ENCODE measurements around the gene SYTL1. TPM values are rescaled to one million over a fixed set of nuclear protein-coding genes. Genes with fewer than 3 reads are reported as not detected.
A peak's percentile ranks its signal among the peaks of the same experiment; 100 is the strongest.

SYTL1 gene
- total and polyA plus RNA-seq, 4 experiments from 2014 or later: 99.7 to 158 (median 144) TPM

DNA sequence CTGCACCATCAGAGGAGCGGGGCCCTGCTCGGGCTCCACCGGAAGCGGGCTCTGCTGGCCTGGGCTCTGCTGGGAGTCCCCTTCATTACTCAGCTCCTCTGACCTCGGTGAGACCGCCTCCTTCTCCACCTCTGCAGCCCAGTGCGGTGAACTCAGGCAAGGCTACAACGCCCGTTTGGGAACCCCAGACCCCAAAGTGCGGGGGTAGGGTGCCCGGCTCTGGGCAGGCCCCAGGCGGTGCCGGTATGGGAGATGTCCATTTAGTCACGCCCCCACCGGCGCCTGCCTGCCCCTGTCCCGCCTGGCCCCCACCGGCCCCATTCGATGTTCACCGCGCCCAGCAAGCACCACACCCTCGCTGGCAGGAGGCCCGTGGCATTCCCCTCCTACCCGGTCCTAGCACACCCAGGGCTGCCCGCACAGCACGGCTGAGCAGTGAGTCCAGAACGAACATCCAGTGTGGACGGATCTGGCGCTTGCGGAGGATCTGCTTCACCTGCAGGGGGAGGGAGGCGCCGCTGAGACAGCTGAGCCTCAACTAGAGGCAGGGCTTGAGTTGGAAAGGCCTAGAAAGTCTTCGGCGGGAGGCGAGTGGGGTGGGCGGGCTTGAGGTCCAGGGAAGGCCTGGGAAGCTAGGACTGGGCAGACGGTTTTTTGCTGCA is 14.9 kb downstream of the SYTL1 start:
- DNase-seq: peak in 3 of 5 donors; percentile 30 to 76 (median 32)
- intact Hi-C loops (cut with micrococcal nuclease): loop anchor here (1.0 kb wide), 4 partner anchors 9 to 39 kb away; no protein-coding TSS in a partner anchor
- H3K4me3 ChIP-seq (ENCODE audit: low read length in 2 of 2): peak overlapping the region; percentile 44 to 71

GRCh38 chr1:27357281-27358037 is 15.6 kb downstream of the SYTL1 start:
- H3K9me3 ChIP-seq (ENCODE audit: control insufficient read depth in 1 of 2, low read length in 2 of 2): no peaks in the 10 kb centered on the region
- Mint-ChIP-seq H3K4me1 (peaks cover 18 to 56% (median 40%) of the 10 kb centered on the region in 4 donors), H3K9me3 (peaks cover 0 to 2% (median 0%) of the 10 kb centered on the region in 8 donors), H3K27ac (peak overlapping the region; percentile 72 to 90 (median 84)), H3K36me3 (peaks cover 0 to 7% of the 10 kb centered on the region in 2 donors), H3K4me3 (peak overlapping the region; percentile 74 to 85 (median 80)), H3K27me3 (no peaks in the 10 kb centered on the region)
- POLR2A ChIA-PET (ENCODE audit: partially characterized antibody): interaction anchor here (0.5 to 15.5 kb wide), 16 partner anchors 9 to 306 kb away, joined by 3 to 202 read pairs (median 4); partner anchors contain the start of genes CD164L2, MAP3K6, SYTL1 and WDTC1
- peak overlapping the region; percentile 57 for H3K27ac ChIP-seq (ENCODE audit: low read depth, low read length)
- CTCF ChIA-PET (ENCODE audit: partially characterized antibody): interaction anchor here (0.7 to 9.0 kb wide), 26 partner anchors 8 to 315 kb away, joined by 3 to 105 read pairs (median 9); partner anchors contain the start of genes CD164L2, IFI6, MAP3K6 and SYTL1
- H3K4me1 ChIP-seq (ENCODE audit: insufficient read depth, low read length): peaks cover 47% of the 10 kb centered on the region
- peak overlapping the region; percentile 44 to 71 for H3K4me3 ChIP-seq (ENCODE audit: low read length in 2 of 2)
- H3K36me3 ChIP-seq (ENCODE audit: insufficient read depth, low read length): no peaks in the 10 kb centered on the region
- intact Hi-C loops (cut with micrococcal nuclease): loop anchor here (1.0 kb wide), 4 partner anchors 8 to 38 kb away; no protein-coding TSS in a partner anchor
- DNase-seq: peak; percentile 80 to 84 (median 83)
- no peaks in the 10 kb centered on the region for H3K27me3 ChIP-seq (ENCODE audit: insufficient read depth, low read length)

More for the DNA sequence above, 14.9 kb downstream of the SYTL1 start:
- Histone ChIP-seq H3K9me3 (ENCODE audit: control insufficient read depth in 1 of 2, low read length in 2 of 2) (no peaks in the 10 kb centered on the region), H3K36me3 (ENCODE audit: insufficient read depth, low read length) (no peaks in the 10 kb centered on the region), H3K27ac (ENCODE audit: low read depth, low read length) (peak overlapping the region; percentile 57), H3K27me3 (ENCODE audit: insufficient read depth, low read length) (no peaks in the 10 kb centered on the region), H3K4me1 (ENCODE audit: insufficient read depth, low read length) (peaks cover 47% of the 10 kb centered on the region)
- Mint-ChIP-seq H3K4me1 (peaks cover 18 to 52% (median 40%) of the 10 kb centered on the region in 4 donors), H3K36me3 (peaks cover 0 to 10% of the 10 kb centered on the region in 2 donors), H3K27ac (peak overlapping the region; percentile 72 to 90 (median 84)), H3K9me3 (peaks cover 0 to 2% (median 0%) of the 10 kb centered on the region in 8 donors), H3K27me3 (no peaks in the 10 kb centered on the region), H3K4me3 (peak overlapping the region; percentile 74 to 85 (median 80))
- CTCF ChIA-PET (ENCODE audit: partially characterized antibody): interaction anchor here (0.7 to 9.0 kb wide), 27 partner anchors 8 to 315 kb away, joined by 3 to 105 read pairs (median 9); partner anchors contain the start of genes CD164L2, IFI6, MAP3K6 and SYTL1
- POLR2A ChIA-PET (ENCODE audit: partially characterized antibody): interaction anchor here (0.5 to 15.5 kb wide), 15 partner anchors 8 to 306 kb away, joined by 3 to 202 read pairs (median 4); partner anchors contain the start of genes MAP3K6, SYTL1 and WDTC1

GRCh38 chr1:27358038-27358927 is 16.5 kb downstream of the SYTL1 start:
- Mint-ChIP-seq H3K4me1 (peaks cover 20 to 62% (median 40%) of the 10 kb centered on the region in 4 donors), H3K9me3 (peaks cover 0 to 2% (median 0%) of the 10 kb centered on the region in 8 donors), H3K36me3 (peaks cover 0 to 4% of the 10 kb centered on the region in 2 donors), H3K27ac (peak overlapping the region in 2 of 7 donors; percentile 84 to 90), H3K27me3 (no peaks in the 10 kb centered on the region), H3K4me3 (peak overlapping the region in 7 of 8 donors; percentile 74 to 96 (median 79))
- ChIA-PET POLR2A (ENCODE audit: partially characterized antibody) (interaction anchor here (0.6 to 15.5 kb wide), 12 partner anchors 8 to 305 kb away, joined by 3 to 202 read pairs (median 4); partner anchors contain the start of genes CD164L2, MAP3K6 and SYTL1), CTCF (ENCODE audit: partially characterized antibody) (interaction anchor here (1.2 to 9.0 kb wide), 24 partner anchors 8 to 249 kb away, joined by 3 to 105 read pairs (median 9); partner anchors contain the start of genes CD164L2, MAP3K6 and SYTL1)
- Histone ChIP-seq H3K9me3 (ENCODE audit: control insufficient read depth in 1 of 2, low read length in 2 of 2) (no peaks in the 10 kb centered on the region), H3K27me3 (ENCODE audit: insufficient read depth, low read length) (no peaks in the 10 kb centered on the region), H3K4me1 (ENCODE audit: insufficient read depth, low read length) (peaks cover 47% of the 10 kb centered on the region), H3K27ac (ENCODE audit: low read depth, low read length) (no peak overlapping the region), H3K4me3 (ENCODE audit: low read length in 2 of 2) (no peak overlapping the region), H3K36me3 (ENCODE audit: insufficient read depth, low read length) (no peaks in the 10 kb centered on the region)
- intact Hi-C loops (cut with micrococcal nuclease): no loop called here
- DNase-seq: no peak

DNA sequence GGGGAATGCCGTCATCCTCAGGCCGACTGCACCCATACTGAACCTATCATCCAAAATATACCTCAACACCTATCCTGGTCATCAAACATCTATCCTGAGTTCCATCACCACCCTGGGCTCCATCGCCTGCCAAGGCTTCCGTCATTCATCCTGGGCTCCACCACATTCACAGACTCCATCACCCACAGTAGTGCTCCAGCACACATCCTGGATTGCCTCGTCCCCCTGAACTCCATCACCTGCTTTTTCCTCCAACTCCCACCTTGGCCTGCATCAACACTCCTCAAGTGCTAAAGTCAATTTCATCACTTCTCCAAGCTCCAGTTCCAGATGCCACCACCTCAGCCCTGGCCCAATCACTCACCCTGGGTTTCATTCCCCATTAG is 17.1 kb downstream of the SYTL1 start:
- CTCF ChIA-PET (ENCODE audit: partially characterized antibody): interaction anchor here (1.6 to 9.0 kb wide), 11 partner anchors 7 to 248 kb away, joined by 4 to 105 read pairs (median 23); partner anchors contain the start of genes MAP3K6 and SYTL1
- POLR2A ChIA-PET (ENCODE audit: partially characterized antibody): interaction anchor here (1.3 to 15.5 kb wide), 3 partner anchors 10 to 36 kb away, joined by 3 to 202 read pairs (median 21); partner anchors contain the start of gene SYTL1
- Mint-ChIP-seq H3K27me3 (no peaks in the 10 kb centered on the region), H3K36me3 (peaks cover 0 to 3% of the 10 kb centered on the region in 2 donors), H3K9me3 (peaks cover 0 to 2% (median 0%) of the 10 kb centered on the region in 8 donors), H3K4me1 (peaks cover 20 to 65% (median 40%) of the 10 kb centered on the region in 4 donors), H3K27ac (peak overlapping the region in 5 of 7 donors; percentile 4 to 68 (median 59)), H3K4me3 (peak overlapping the region in 7 of 8 donors; percentile 32 to 96 (median 70))
- no peaks in the 10 kb centered on the region for H3K36me3 ChIP-seq (ENCODE audit: insufficient read depth, low read length)
- peaks cover 47% of the 10 kb centered on the region for H3K4me1 ChIP-seq (ENCODE audit: insufficient read depth, low read length)
- intact Hi-C loops (cut with micrococcal nuclease): no loop called here
- no peaks in the 10 kb centered on the region for H3K9me3 ChIP-seq (ENCODE audit: control insufficient read depth in 1 of 2, low read length in 2 of 2)
- no peaks in the 10 kb centered on the region for H3K27me3 ChIP-seq (ENCODE audit: insufficient read depth, low read length)
- no peak overlapping the region for H3K27ac ChIP-seq (ENCODE audit: low read depth, low read length)
- no peak overlapping the region for H3K4me3 ChIP-seq (ENCODE audit: low read length in 2 of 2)
- DNase-seq: no peak

- peak overlapping the region in 1 of 2 donors; percentile 20 for H3K4me3 ChIP-seq (ENCODE audit: low read length in 2 of 2)
- peaks cover 22 to 73% (median 46%) of the 10 kb centered on the region in 4 donors for H3K4me1 Mint-ChIP-seq
- H3K36me3 ChIP-seq (ENCODE audit: insufficient read depth, low read length): no peaks in the 10 kb centered on the region
- peak overlapping the region; percentile 69 to 96 (median 83) for H3K4me3 Mint-ChIP-seq
- ChIA-PET CTCF (ENCODE audit: partially characterized antibody) (interaction anchor here (7.1 to 9.0 kb wide), 2 partner anchors 17 to 27 kb away, joined by 63 to 105 read pairs; partner anchors contain the start of gene SYTL1), POLR2A (ENCODE audit: partially characterized antibody) (interaction anchor here (0.6 to 15.5 kb wide), 4 partner anchors 16 to 37 kb away, joined by 3 to 202 read pairs (median 3); partner anchors contain the start of gene SYTL1)
- no peak overlapping the region for H3K27ac ChIP-seq (ENCODE audit: low read depth, low read length)
- peak overlapping the region; percentile 23 to 93 (median 62) for H3K27ac Mint-ChIP-seq
- H3K27me3 Mint-ChIP-seq: no peaks in the 10 kb centered on the region
- H3K9me3 ChIP-seq (ENCODE audit: control insufficient read depth in 1 of 2, low read length in 2 of 2): no peaks in the 10 kb centered on the region
- intact Hi-C loops (cut with micrococcal nuclease): no loop called here
- H3K9me3 Mint-ChIP-seq: peaks cover 0 to 2% (median 0%) of the 10 kb centered on the region in 8 donors
- no peaks in the 10 kb centered on the region for H3K27me3 ChIP-seq (ENCODE audit: insufficient read depth, low read length)
- no peak for DNase-seq
- peaks cover 0 to 3% of the 10 kb centered on the region in 2 donors for H3K36me3 Mint-ChIP-seq
- peaks cover 49% of the 10 kb centered on the region for H3K4me1 ChIP-seq (ENCODE audit: insufficient read depth, low read length)
Observed at GRCh38 chr1:27359822-27360158, 18.0 kb downstream of the SYTL1 start.

All from CD4-positive, alpha-beta memory T cell (primary cell).